WTC11 (cell line): Measurements from ENCODE around the gene CCDC154. TPM values are rescaled to one million over a fixed set of nuclear protein-coding genes. Genes with fewer than 3 reads are reported as not detected.

Experiments
- ATAC-seq: fragments of 200-7000 bp; cut with Tn5 transposase; 2 replicates; pipeline ENCODE4 v1.10.0; 2021; ENCODE audit warnings: mild to moderate bottlenecking, moderate library complexity
- CTCF ChIA-PET: fragments of 300-600 bp; sonication (Branson Sonifier 250); formaldehyde crosslinking; loops from one replicate; lab custom pipeline; 2021; ENCODE audit warnings: antibody characterized with exemption; lab: Charles Lee
- POLR2A ChIA-PET: fragments of 350-600 bp; sonication (Branson Sonifier 250); formaldehyde crosslinking; loops from one replicate; lab custom pipeline; 2021; ENCODE audit warnings: antibody characterized with exemption; lab: Charles Lee
- DNase-seq: peaks from one replicate; pipeline ENCODE4 v3.0.0; 2021; ENCODE audit warnings: low spot score
- H3K27ac Mint-ChIP-seq: 2 replicates; pipeline ENCODE4 v1.8.0; 2021; ENCODE audit warnings: mixed read lengths
- H3K27me3 Mint-ChIP-seq: 2 replicates; pipeline ENCODE4 v1.8.0; 2021; ENCODE audit warnings: low read depth, mild to moderate bottlenecking, moderate library complexity, mixed read lengths
- H3K36me3 Mint-ChIP-seq: 2 replicates; pipeline ENCODE4 v1.8.0; 2021; ENCODE audit warnings: mixed read lengths
- H3K4me1 Mint-ChIP-seq: 2 replicates; pipeline ENCODE4 v1.8.0; 2022; ENCODE audit warnings: mixed read lengths
- H3K4me3 Mint-ChIP-seq: 2 replicates; pipeline ENCODE4 v1.8.0; 2021; ENCODE audit warnings: mild to moderate bottlenecking, moderate library complexity, mixed read lengths
- H3K9me3 Mint-ChIP-seq: 2 replicates; pipeline ENCODE4 v1.8.0; 2021; ENCODE audit warnings: mixed read lengths
- AFF4 ChIP-seq: sonication (generic); formaldehyde crosslinking; IDR thresholded peaks from 2 replicates; pipeline ENCODE4 v1.8.1; 2023; ENCODE audit warnings: mild to moderate bottlenecking, missing genetic modification reagents, borderline replicate concordance
- ARID4B ChIP-seq: sonication (generic); formaldehyde crosslinking; IDR thresholded peaks from 2 replicates; pipeline ENCODE4 v1.8.0; 2023; ENCODE audit warnings: missing genetic modification reagents, mild to moderate bottlenecking, borderline replicate concordance
- ATF2 ChIP-seq: sonication (generic); formaldehyde crosslinking; IDR thresholded peaks from 2 replicates; pipeline ENCODE4 v1.8.1; 2022; ENCODE audit warnings: low read depth, missing genetic modification reagents, borderline replicate concordance
- CDX4 ChIP-seq: fragments of 250-450 bp; sonication (Bioruptor Pico); IDR thresholded peaks from 2 replicates; pipeline ENCODE4 v1.9.0; 2021; ENCODE audit warnings: moderate library complexity, mild to moderate bottlenecking, inconsistent platforms, borderline replicate concordance
- EMX1 ChIP-seq: fragments of 250-450 bp; sonication (Bioruptor Pico); IDR thresholded peaks from 2 replicates; pipeline ENCODE4 v1.8.0; 2021; ENCODE audit warnings: mild to moderate bottlenecking
- FOXK1 ChIP-seq: sonication (generic); formaldehyde crosslinking; IDR thresholded peaks from 2 replicates; pipeline ENCODE4 v1.8.0; 2022; ENCODE audit warnings: mild to moderate bottlenecking, moderate library complexity, missing genetic modification reagents
- GRHL2 ChIP-seq: fragments of 250-450 bp; sonication (Bioruptor Pico); IDR thresholded peaks from 2 replicates; pipeline ENCODE4 v1.8.0; 2022; ENCODE audit warnings: mild to moderate bottlenecking, moderate library complexity; ENCODE audit not compliant: insufficient replicate concordance, severe bottlenecking
- IRF2 ChIP-seq: sonication (generic); formaldehyde crosslinking; IDR thresholded peaks from 2 replicates; pipeline ENCODE4 v1.8.0; 2022; ENCODE audit warnings: low read depth, missing genetic modification reagents, borderline replicate concordance
- JUN ChIP-seq: sonication (generic); formaldehyde crosslinking; IDR thresholded peaks from 2 replicates; pipeline ENCODE4 v1.8.0; 2023; ENCODE audit warnings: mild to moderate bottlenecking, missing genetic modification reagents
- NFATC4 ChIP-seq: fragments of 250-450 bp; sonication (Bioruptor Pico); IDR thresholded peaks from 2 replicates; pipeline ENCODE4 v1.9.0; 2021; ENCODE audit warnings: mild to moderate bottlenecking
- RELA ChIP-seq: sonication (generic); formaldehyde crosslinking; IDR thresholded peaks from 2 replicates; pipeline ENCODE4 v1.8.1; 2022; ENCODE audit warnings: missing genetic modification reagents, mild to moderate bottlenecking, borderline replicate concordance
- SOX15 ChIP-seq: fragments of 250-450 bp; sonication (Bioruptor Pico); IDR thresholded peaks from 2 replicates; pipeline ENCODE4 v1.9.0; 2021; ENCODE audit warnings: mild to moderate bottlenecking
- SP1 ChIP-seq: sonication (generic); formaldehyde crosslinking; conservative IDR thresholded peaks from 2 replicates; pipeline ENCODE4 v1.8.1; 2022; ENCODE audit warnings: missing genetic modification reagents
- STAT6 ChIP-seq: sonication (generic); formaldehyde crosslinking; conservative IDR thresholded peaks from 2 replicates; pipeline ENCODE4 v1.8.1; 2023; ENCODE audit warnings: mild to moderate bottlenecking, low read depth, missing genetic modification reagents, moderate library complexity
- TP53 ChIP-seq: sonication (generic); formaldehyde crosslinking; IDR thresholded peaks from 2 replicates; pipeline ENCODE4 v1.8.1; 2023; ENCODE audit warnings: mild to moderate bottlenecking, missing genetic modification reagents
- USF2 ChIP-seq: sonication (generic); formaldehyde crosslinking; IDR thresholded peaks from 2 replicates; pipeline ENCODE4 v1.8.1; 2023; ENCODE audit warnings: mild to moderate bottlenecking, missing genetic modification reagents, moderate library complexity
- ZBTB43 ChIP-seq: sonication (generic); formaldehyde crosslinking; IDR thresholded peaks from 2 replicates; pipeline ENCODE4 v1.8.1; 2023; ENCODE audit warnings: mild to moderate bottlenecking, missing genetic modification reagents
- ZNF138 ChIP-seq: sonication (generic); formaldehyde crosslinking; conservative IDR thresholded peaks from 2 replicates; pipeline ENCODE4 v1.8.1; 2022; ENCODE audit warnings: mild to moderate bottlenecking, moderate library complexity, missing genetic modification reagents
- ZNF219 ChIP-seq: sonication (generic); formaldehyde crosslinking; IDR thresholded peaks from 2 replicates; pipeline ENCODE4 v1.8.0; 2023; ENCODE audit warnings: missing genetic modification reagents, mild to moderate bottlenecking, borderline replicate concordance
- ZNF232 ChIP-seq: sonication (generic); formaldehyde crosslinking; IDR thresholded peaks from 2 replicates; pipeline ENCODE4 v1.8.0; 2022; ENCODE audit warnings: mild to moderate bottlenecking, missing genetic modification reagents
- ZNF671 ChIP-seq: fragments of 250-450 bp; sonication (Bioruptor Pico); IDR thresholded peaks from 2 replicates; pipeline ENCODE4 v1.8.0; 2021; ENCODE audit warnings: mild to moderate bottlenecking
- total RNA-seq: library from RNA; stranded (reverse); gene quantifications from 3 replicates; pipeline ENCODE4 v1.2.3, GENCODE V29; 2021

Gene CCDC154
- total RNA-seq, 1 experiment from 2014 or later: 0.46 TPM

GRCh38 chr16:1389762-1390161 lies 54.6 kb downstream of the CCDC154 start:
- TF ChIP-seq EMX1 (CRISPR knock-in tag): no peak
- TF ChIP-seq ZNF232 (CRISPR knock-in tag): no peak
- TF ChIP-seq ZBTB43 (CRISPR knock-in tag): no peak
- no peak for TF ChIP-seq GRHL2
- TF ChIP-seq SOX15 (CRISPR knock-in tag): no peak
- no peak for TF ChIP-seq IRF2
- no peak for TF ChIP-seq RELA (CRISPR knock-in tag)
- no peak for TF ChIP-seq ATF2 (CRISPR knock-in tag)
- TF ChIP-seq FOXK1: no peak
- TF ChIP-seq JUN (CRISPR knock-in tag): no peak
- TF ChIP-seq NFATC4 (CRISPR knock-in tag): no peak
- no peak for TF ChIP-seq TP53
- TF ChIP-seq AFF4 (CRISPR knock-in tag): no peak
- no peak for TF ChIP-seq ZNF219 (CRISPR knock-in tag)
- TF ChIP-seq STAT6 (CRISPR knock-in tag): no peak
- no peak for TF ChIP-seq ZNF138 (CRISPR knock-in tag)
- TF ChIP-seq SP1 (CRISPR knock-in tag): no peak
- H3K4me3 Mint-ChIP-seq: no peak overlapping the region
- H3K9me3 Mint-ChIP-seq: no peaks in the 10 kb centered on the region
- H3K27ac Mint-ChIP-seq: no peak overlapping the region
- no peaks in the 10 kb centered on the region for H3K27me3 Mint-ChIP-seq
- DNase-seq: no peak
- ChIA-PET CTCF (no interaction called here), POLR2A (no interaction called here)
- H3K36me3 Mint-ChIP-seq: no peaks in the 10 kb centered on the region; the same call in 1 of the 2 replicates
- no peaks in the 10 kb centered on the region for H3K4me1 Mint-ChIP-seq
- ATAC-seq: no peak

- no peak overlapping the region for H3K4me3 Mint-ChIP-seq
- CTCF ChIA-PET: interaction anchor here (2.1 kb wide), 1 partner anchor 24 kb away, joined by 8 read pairs; no protein-coding TSS in a partner anchor
- no peak for DNase-seq
- H3K36me3 Mint-ChIP-seq: no peaks in the 10 kb centered on the region; the same call in 1 of the 2 replicates
- no peaks in the 10 kb centered on the region for H3K4me1 Mint-ChIP-seq
- H3K9me3 Mint-ChIP-seq: no peaks in the 10 kb centered on the region
- no peak for ATAC-seq
- H3K27me3 Mint-ChIP-seq: no peaks in the 10 kb centered on the region
- POLR2A ChIA-PET: no interaction called here
- H3K27ac Mint-ChIP-seq: no peak overlapping the region
- no peak for TF ChIP-seq EMX1 (CRISPR knock-in tag)
- TF ChIP-seq USF2 (CRISPR knock-in tag): no peak
- TF ChIP-seq ZNF671: no peak
- TF ChIP-seq SP1 (CRISPR knock-in tag): no peak
- TF ChIP-seq CDX4 (CRISPR knock-in tag): no peak
- TF ChIP-seq ARID4B (CRISPR knock-in tag): no peak
These were observed 57.0 kb downstream of the CCDC154 start for GRCh38 chr16:1387331-1387730.
